HG02759 (cell line): ENCODE results near the gene MMP11.

Source experiments
- ATAC-seq: cut with Tn5 transposase; IDR thresholded peaks from one replicate; pipeline ENCODE4 v1.9.1; 2021; ENCODE audit warnings: mild to moderate bottlenecking, moderate library complexity; ENCODE audit not compliant: unreplicated experiment

MMP11 gene

GRCh38 chr22:23827351-23827995, 54.8 kb downstream of the MMP11 start:
- no peak for ATAC-seq

- ATAC-seq, result no peak
Observed at GRCh38 chr22:23828800-23829680, 56.4 kb downstream of the MMP11 start.

- ATAC-seq, result no peak
Observed at GRCh38 chr22:23829845-23830372, 57.3 kb downstream of the MMP11 start.

- no peak for ATAC-seq
Observed at GRCh38 chr22:23831261-23831660, 58.6 kb downstream of the MMP11 start.

- no peak for ATAC-seq
Observed at GRCh38 chr22:23831781-23832180, 59.1 kb downstream of the MMP11 start.

GRCh38 chr22:23832226-23833016, 59.8 kb downstream of the MMP11 start:
- ATAC-seq, result no peak

- no peak for ATAC-seq
Observed at GRCh38 chr22:23833017-23833751, 60.5 kb downstream of the MMP11 start.
